ENCODE results near the gene GATA2. TPM values are rescaled to one million over a fixed set of nuclear protein-coding genes. Genes with fewer than 3 reads are reported as not detected.

The GATA2 gene
- total and polyA plus RNA-seq, 2 of the 13 experiments (the other 11 are each of a cell fraction or from before 2014, with no cell fraction given), result 3.5 to 6.2 TPM

- no peak for TF ChIP-seq ZBTB46 (CRISPR knock-in tag; IDR thresholded peaks at IDR 0.05; ENCODE audit: borderline replicate concordance)
- TF ChIP-seq SMC3 (IDR thresholded peaks at IDR 0.05; ENCODE audit: low read length), result no peak
- 0 out of 2 replicates have a peak, but pooled peaks have one; percentile 42 for TF ChIP-seq ISX (CRISPR knock-in tag; conservative IDR thresholded peaks at IDR 0.05)
- no peak for TF ChIP-seq AFF4 (CRISPR knock-in tag; IDR thresholded peaks at IDR 0.05)
- TF ChIP-seq SUZ12 (IDR thresholded peaks at IDR 0.05; ENCODE audit: low read depth, low read length), result no peak
- peak; percentile 86 for TF ChIP-seq ZBTB7B (CRISPR knock-in tag; IDR thresholded peaks at IDR 0.05)
Observed at GRCh38 chr3:128487813-128488635, 5.0 kb downstream of the GATA2 start (continued).

- no TSS peak for BruUV-seq (replicated peaks)
- ChIA-PET CTCF (ENCODE audit: low intra/inter-chr PET ratio, low total read pairs) (no interaction called here), POLR2A (interaction anchor here (1.0 kb wide), 2 partner anchors 61 to 270 kb away, joined by 3 read pairs; no protein-coding TSS in a partner anchor)
- Histone ChIP-seq H3K27ac (ENCODE audit: extremely low read length, insufficient read depth, low read length) (peak overlapping the region; percentile 53), H3K4me3 (replicated peaks in 1 of 3; ENCODE audit: insufficient read depth in 1 of 3, low read depth in 2 of 3, low read length in 3 of 3) (peak overlapping the region; percentile 87 to 91 (median 87)), H3K4me2 (ENCODE audit: low read depth, low read length) (peak overlapping the region; percentile 94), H3K9me3 (ENCODE audit: low read length) (no peaks in the 10 kb centered on the region), H4K20me1 (ENCODE audit: insufficient read depth, low read length) (peaks cover 9% of the 10 kb centered on the region; the same call in 1 of the 2 replicates), H3K79me2 (ENCODE audit: insufficient read depth, low read length) (peaks cover 8% of the 10 kb centered on the region), H3K36me3 (replicated peaks in 1 of 2; ENCODE audit: control insufficient read depth in 1 of 2, insufficient read depth in 2 of 2, low read length in 2 of 2) (peaks cover 4 to 24% of the 10 kb centered on the region in 2 experiments; a peak in 3 of 5 replicates), H3K9ac (ENCODE audit: insufficient read depth, low read depth, low read length) (peak overlapping the region; percentile 88), H3K4me1 (ENCODE audit: insufficient read depth, low read length) (peaks cover 32% of the 10 kb centered on the region), H2AFZ (ENCODE audit: low read length) (no peak overlapping the region), H3K27me3 (ENCODE audit: control insufficient read depth in 1 of 2, insufficient read depth in 2 of 2, low read length in 2 of 2) (no peaks in the 10 kb centered on the region)
- ATAC-seq (peak; percentile 0; the same call in 1 of the 3 replicates), DNase-seq (ENCODE audit: low spot score) (no peak), FAIRE-seq (no peak)
- WGBS (ENCODE audit: low lambda C conversion rate), result 0% methylated on average over 5 of the region's 18 CpGs
- intact Hi-C loops (cut with micrococcal nuclease; ENCODE audit: unreplicated experiment) (no loop called here), in situ Hi-C loops (cut with HindIII; ENCODE audit: extremely low pct_ligation_motif_present, low pct_unique_long_range_greater_than_20kb) (loop anchor here (5.0 kb wide), 2 partner anchors 60 to 180 kb away; no protein-coding TSS in a partner anchor)
- TF ChIP-seq SKIL (CRISPR knock-in tag; IDR thresholded peaks at IDR 0.05; ENCODE audit: borderline replicate concordance), result no peak
- TF ChIP-seq NFRKB (IDR thresholded peaks at IDR 0.05), result no peak
- TF ChIP-seq ZNF749 (CRISPR knock-in tag; IDR thresholded peaks at IDR 0.05; ENCODE audit: borderline replicate concordance), result 0 out of 2 replicates have a peak, but pooled peaks have one; percentile 10
- peak; percentile 3 for TF ChIP-seq CBX1 (IDR thresholded peaks at IDR 0.05; ENCODE audit: low read depth)
- TF ChIP-seq GZF1 (CRISPR knock-in tag; IDR thresholded peaks at IDR 0.05), result 0 out of 2 replicates have a peak, but pooled peaks have one; percentile 17
- TF ChIP-seq ZNF446 (CRISPR knock-in tag; IDR thresholded peaks at IDR 0.05), result 0 out of 2 replicates have a peak, but pooled peaks have one; percentile 17
- TF ChIP-seq ZNF501 (CRISPR knock-in tag; IDR thresholded peaks at IDR 0.05), result 0 out of 2 replicates have a peak, but pooled peaks have one; percentile 11
Observed at GRCh38 chr3:128487538-128487812, 5.5 kb downstream of the GATA2 start.
